ENCODE data around the gene ABL1.

The ABL1 gene

DNA sequence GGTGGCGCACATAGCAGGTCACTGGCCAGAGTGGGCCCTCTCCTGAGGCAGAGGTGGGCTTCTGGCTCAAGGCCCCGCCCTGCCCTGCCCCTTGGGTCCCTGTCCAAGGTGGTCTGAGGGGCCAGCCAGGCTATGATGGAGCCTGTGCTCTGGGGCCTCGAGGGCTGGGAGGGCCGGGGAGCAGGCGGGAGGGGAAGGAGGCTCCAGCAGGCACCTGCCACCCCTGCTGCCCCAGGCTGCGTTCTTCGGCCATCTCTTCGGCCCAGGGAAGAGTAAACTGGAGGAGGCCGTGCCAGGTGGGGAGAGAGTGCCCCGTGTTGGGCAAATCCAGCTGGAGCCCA, 89.4 kb downstream of the ABL1 start:
- CTCF ChIA-PET, result no interaction called here
- TF ChIP-seq, protein P1, sequence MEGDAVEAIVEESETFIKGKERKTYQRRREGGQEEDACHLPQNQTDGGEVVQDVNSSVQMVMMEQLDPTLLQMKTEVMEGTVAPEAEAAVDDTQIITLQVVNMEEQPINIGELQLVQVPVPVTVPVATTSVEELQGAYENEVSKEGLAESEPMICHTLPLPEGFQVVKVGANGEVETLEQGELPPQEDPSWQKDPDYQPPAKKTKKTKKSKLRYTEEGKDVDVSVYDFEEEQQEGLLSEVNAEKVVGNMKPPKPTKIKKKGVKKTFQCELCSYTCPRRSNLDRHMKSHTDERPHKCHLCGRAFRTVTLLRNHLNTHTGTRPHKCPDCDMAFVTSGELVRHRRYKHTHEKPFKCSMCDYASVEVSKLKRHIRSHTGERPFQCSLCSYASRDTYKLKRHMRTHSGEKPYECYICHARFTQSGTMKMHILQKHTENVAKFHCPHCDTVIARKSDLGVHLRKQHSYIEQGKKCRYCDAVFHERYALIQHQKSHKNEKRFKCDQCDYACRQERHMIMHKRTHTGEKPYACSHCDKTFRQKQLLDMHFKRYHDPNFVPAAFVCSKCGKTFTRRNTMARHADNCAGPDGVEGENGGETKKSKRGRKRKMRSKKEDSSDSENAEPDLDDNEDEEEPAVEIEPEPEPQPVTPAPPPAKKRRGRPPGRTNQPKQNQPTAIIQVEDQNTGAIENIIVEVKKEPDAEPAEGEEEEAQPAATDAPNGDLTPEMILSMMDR (IDR thresholded peaks at IDR 0.05; ENCODE audit: control extremely low read depth, extremely low read depth, low read depth, missing control alignments), result no peak
- no peak for DNase-seq (ENCODE audit: extremely low spot score)
- POLR2A ChIA-PET, result no interaction called here

DNA sequence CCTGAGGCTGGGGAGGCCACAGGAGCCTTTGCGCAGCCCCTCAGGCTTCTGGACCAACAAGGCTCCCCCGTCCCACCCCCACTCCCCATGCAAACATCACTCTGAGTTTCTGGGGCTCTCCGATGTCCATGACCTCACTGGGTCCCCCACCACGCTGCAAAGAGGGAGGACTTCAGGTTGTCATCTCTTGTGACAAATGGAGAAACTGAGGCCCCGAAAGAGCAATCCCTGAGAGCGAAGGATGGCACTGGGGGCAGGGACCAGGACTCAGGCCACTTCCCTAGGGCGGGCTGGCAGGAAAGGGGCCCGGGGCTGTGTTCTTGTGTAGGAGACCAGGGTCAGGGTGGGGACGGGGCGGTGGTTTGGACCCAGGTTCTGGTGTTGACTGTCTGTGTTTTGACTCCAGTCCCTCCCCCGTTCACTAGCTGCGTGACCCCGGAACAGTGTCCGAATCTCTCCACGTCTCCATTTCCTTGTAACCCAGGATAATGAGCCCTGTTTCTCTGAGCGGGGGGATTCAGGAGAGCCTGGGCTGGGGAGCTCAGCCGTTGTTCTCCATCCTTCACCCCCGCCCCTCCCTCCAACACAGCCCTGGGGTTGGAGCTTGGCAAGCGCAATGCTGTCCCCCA, 90.1 kb downstream of the ABL1 start:
- TF ChIP-seq, protein P1 (IDR thresholded peaks at IDR 0.05; ENCODE audit: control extremely low read depth, extremely low read depth, low read depth, missing control alignments), result no peak
- ChIA-PET POLR2A (no interaction called here), CTCF (interaction anchor here (0.8 to 1.3 kb wide), 2 partner anchors 10 to 18 kb away, joined by 3 to 5 read pairs; no protein-coding TSS in a partner anchor)

DNA sequence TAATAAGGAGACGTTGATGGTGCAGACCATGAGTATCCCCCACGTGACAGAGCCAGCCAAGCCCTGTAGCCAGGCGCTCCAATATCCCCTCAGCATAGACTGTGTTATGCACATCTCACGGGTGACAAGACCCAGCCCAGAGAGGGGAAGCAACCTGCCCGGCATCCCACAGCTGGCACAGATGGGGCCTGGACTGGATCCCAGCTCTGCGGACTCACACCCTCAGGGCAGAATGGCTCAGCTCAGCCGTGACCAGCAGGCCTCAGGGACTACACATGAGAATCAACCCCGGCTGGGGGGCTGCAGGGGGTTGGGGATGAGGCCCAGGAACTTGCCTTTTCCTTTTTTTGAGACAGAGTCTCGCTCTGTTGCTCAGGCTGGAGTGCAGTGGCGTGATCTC, 92.3 kb downstream of the ABL1 start:
- POLR2A ChIA-PET, result no interaction called here
- TF ChIP-seq, protein P1 (IDR thresholded peaks at IDR 0.05; ENCODE audit: control extremely low read depth, extremely low read depth, low read depth, missing control alignments), result no peak
- CTCF ChIA-PET, result interaction anchor here (1.2 to 2.1 kb wide), 6 partner anchors 9 to 156 kb away, joined by 3 to 12 read pairs (median 4); no protein-coding TSS in a partner anchor
- no peak for DNase-seq (ENCODE audit: extremely low spot score)

More for the DNA sequence above, 90.1 kb downstream of the ABL1 start:
- DNase-seq (ENCODE audit: extremely low spot score), result no peak

DNA sequence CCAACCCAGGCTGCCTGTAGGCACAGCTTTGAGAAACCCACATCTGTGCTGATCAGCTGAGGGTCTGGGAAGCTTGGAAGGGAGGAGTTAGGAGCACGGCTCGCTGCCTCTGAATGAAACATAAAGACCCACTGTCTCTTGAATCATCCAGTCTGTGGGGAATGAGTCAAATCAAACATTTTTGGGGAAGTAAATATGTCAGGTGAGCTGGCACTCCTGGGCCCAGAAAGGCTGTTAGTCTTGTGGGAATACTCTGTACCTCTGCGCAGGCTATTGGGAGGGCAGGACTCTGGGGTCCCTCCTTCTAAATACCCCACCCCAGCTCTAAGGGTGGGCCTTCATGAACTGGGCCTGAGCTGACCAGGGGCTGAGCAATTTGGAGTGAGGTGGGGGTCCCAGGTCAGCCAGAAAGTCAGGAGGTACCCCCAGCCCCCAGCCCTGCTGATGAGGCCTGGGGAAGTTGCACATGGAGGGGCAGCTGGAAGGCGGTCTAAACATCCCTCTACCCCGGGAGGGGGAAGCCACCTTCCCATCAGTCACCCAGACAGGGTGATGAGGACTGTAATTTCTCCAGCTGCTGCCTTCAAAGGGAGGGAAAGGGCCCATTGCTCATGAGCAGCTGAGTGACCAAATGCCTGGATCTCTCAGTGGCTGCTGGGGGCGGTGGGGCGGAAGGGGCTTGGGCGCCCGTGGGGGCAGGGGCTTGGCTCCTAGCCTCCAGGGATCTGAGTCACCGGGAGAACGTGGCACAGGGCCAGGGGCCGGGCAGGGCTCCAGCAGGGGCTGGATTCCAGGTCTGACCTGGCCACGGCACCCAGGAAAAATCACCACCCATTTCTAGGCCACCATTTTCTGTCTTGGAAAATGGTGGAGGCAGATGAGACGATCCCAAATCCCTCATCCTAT, 93.2 kb downstream of the ABL1 start:
- CTCF ChIA-PET, result interaction anchor here (1.1 to 2.1 kb wide), 7 partner anchors 10 to 157 kb away, joined by 3 to 12 read pairs (median 4); no protein-coding TSS in a partner anchor
- POLR2A ChIA-PET, result no interaction called here
- TF ChIP-seq, protein P1 (IDR thresholded peaks at IDR 0.05; ENCODE audit: control extremely low read depth, extremely low read depth, low read depth, missing control alignments), result no peak
- DNase-seq (ENCODE audit: extremely low spot score), result peak; percentile 79

DNA sequence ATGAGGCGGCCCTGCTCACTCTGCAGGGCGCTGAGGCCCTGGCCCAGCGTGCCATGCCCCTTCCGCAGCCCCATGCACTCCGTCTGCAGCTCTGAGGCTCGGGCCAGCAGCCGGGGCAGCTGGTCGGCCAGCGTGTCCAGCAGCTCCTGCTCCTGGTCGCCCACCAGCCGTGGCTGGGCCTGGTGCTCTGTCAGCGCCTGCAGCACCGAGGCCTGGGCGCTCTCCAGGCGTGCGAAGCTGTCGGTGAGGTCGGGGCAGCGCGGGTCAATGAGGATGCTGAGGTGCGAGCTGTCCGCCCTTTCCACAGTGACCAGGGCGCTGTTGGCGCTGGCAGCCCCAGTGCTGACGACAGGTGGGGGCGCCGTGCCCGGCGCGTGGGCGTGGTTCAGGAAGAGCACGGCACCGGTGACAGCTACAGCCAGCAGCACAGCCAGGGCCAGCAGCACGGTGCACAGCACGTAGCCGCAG, 94.6 kb downstream of the ABL1 start:
- POLR2A ChIA-PET, result no interaction called here
- CTCF ChIA-PET, result interaction anchor here (1.1 kb wide), 2 partner anchors 13 to 64 kb away, joined by 3 read pairs; no protein-coding TSS in a partner anchor
- TF ChIP-seq, protein P1 (IDR thresholded peaks at IDR 0.05; ENCODE audit: control extremely low read depth, extremely low read depth, low read depth, missing control alignments), result no peak
- DNase-seq (ENCODE audit: extremely low spot score), result no peak

DNA sequence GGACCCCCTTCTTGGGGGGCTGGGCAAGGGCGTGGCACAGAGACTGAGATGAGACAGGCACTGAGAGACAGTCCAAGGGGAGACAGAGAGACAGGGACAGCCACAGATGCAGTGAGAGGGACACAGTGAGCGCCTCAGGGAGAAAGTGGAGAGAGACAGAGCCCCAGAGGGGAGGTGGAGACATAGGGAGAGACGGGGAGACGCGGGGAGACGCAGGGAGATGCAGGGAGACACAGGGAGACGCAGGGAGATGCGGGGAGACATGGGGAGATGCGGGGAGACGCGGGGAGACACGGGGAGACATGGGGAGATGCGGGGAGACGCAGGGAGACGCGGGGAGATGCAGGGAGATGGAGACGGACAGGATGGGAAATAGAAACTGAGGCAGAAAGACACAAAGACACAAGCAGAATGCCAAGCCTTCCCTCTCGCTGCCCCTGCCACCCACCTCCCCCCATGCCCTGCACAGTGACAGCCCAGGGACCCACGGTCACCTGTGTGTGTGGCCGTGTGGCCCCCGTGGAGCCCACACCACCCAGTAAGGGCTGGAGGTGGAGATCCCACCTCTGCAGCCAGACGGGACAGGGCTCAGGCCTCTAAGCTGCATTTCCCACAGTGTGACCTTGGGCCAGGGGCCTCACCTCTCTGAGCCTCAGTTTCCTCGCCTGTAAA, 95.2 kb downstream of the ABL1 start:
- ChIA-PET CTCF (interaction anchor here (1.1 kb wide), 1 partner anchor 65 kb away, joined by 3 read pairs; no protein-coding TSS in a partner anchor), POLR2A (no interaction called here)
- TF ChIP-seq, protein P1 (IDR thresholded peaks at IDR 0.05; ENCODE audit: control extremely low read depth, extremely low read depth, low read depth, missing control alignments), result no peak
- DNase-seq (ENCODE audit: extremely low spot score), result no peak
